KOPT-K1 (cell line): ENCODE measurements around the gene GOPC.

Experiments
- H3K27ac ChIP-seq: fragments of 200-600 bp; sonication (generic); 2 replicates; pipeline ENCODE4 v1.5.1; 2016; ENCODE audit warnings: antibody characterized with exemption, mild to moderate bottlenecking, low read depth, low read length; ENCODE audit not compliant: poor library complexity, severe bottlenecking
- H3K36me3 ChIP-seq: fragments of 200-600 bp; sonication (generic); 2 replicates; pipeline ENCODE4 v1.5.1; 2017; ENCODE audit warnings: antibody characterized with exemption, mild to moderate bottlenecking, low read length, moderate library complexity; ENCODE audit not compliant: insufficient read depth
- H3K9me3 ChIP-seq: fragments of 200-600 bp; sonication (generic); 2 replicates; pipeline ENCODE4 v1.5.1; 2017; ENCODE audit warnings: antibody characterized with exemption, low read length, mild to moderate bottlenecking; ENCODE audit not compliant: insufficient read depth, poor library complexity, severe bottlenecking

The GOPC gene

DNA sequence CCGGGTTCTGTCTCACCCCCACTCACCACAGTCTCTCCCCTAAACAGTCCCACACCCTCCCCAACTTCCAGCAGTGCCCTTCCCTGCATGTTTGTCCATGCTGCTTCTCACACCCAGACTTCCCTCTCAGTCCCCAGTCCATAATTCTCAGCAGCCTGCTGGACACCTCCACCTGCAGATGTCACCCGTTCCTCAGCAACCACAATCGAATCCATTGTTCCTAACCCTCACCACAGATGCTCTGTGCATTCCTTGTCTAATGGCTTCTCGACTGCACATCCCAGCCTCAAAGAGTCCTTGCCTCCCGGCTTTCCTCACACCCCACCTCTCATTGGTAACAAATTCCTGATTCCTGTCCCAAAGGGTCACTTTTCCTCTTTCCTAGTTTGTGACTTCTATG, 55.6 kb downstream of the GOPC start:
- no peaks in the 10 kb centered on the region for H3K36me3 ChIP-seq
- H3K27ac ChIP-seq = no peak overlapping the region

DNA sequence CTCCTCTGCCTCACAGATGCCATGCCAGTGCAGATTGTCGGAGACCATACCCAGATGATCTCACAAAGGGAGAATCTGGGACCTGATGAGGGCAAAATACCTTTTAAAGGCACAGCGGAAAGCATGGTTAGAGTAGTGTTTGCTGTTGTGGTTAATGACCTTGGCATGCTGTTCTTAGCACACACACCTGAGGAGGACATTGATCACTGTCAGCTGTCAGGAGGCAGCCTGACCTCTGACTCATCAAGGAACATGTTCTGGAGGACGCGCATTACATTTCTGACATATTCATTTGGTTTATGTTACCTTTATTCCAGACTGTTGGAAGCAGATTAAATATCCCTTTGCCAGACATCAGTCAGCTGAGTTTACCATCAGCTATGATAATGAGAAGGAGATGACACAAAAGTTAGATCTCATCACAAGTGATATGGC, 57.1 kb downstream of the GOPC start:
- H3K27ac ChIP-seq = no peak overlapping the region
- no peaks in the 10 kb centered on the region for H3K36me3 ChIP-seq
- no peaks in the 10 kb centered on the region for H3K9me3 ChIP-seq

More for the DNA sequence above, 55.6 kb downstream of the GOPC start:
- H3K9me3 ChIP-seq = no peaks in the 10 kb centered on the region

DNA sequence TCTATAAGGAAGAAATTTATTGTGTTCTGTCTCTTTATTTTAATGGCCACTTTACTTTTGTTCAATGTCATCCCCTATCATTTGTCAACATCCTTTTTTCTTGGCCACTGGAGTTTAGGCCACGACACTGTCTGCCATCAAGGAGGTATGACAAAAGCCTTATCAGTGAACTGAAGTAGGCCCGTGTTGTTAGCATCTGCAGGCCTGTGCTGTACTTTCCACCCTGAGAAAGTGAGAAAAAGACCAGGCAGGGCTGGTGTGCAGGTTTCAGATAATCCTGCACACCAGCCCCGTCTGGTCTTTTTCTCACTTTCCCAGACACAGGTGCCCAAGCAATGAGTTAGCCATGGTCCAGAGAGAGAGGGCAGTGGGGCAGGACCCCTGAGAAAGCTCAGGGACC, 57.6 kb downstream of the GOPC start:
- Histone ChIP-seq H3K27ac (no peak overlapping the region), H3K9me3 (no peaks in the 10 kb centered on the region), H3K36me3 (no peaks in the 10 kb centered on the region)

DNA sequence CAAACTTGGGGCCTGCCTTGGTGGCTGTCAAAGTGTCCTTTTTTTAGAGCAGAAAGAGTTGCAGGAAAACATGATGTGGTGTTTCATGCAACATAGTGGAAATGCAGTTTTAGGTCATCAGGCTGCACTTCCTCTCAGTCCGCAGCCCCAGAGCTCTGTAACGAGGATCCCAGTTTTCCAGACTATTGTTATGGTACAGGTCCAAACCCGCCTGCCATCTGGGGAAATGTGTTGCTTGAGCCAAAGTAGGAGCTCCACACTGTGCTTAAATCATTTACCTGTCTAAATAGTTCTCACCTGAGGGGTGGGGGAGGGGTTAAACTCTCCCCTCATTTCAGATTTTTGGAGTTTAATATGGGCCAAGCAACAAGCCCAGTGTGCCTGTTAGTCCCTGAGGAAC, 59.8 kb downstream of the GOPC start:
- Histone ChIP-seq H3K27ac (no peak overlapping the region), H3K36me3 (no peaks in the 10 kb centered on the region), H3K9me3 (no peaks in the 10 kb centered on the region)

DNA sequence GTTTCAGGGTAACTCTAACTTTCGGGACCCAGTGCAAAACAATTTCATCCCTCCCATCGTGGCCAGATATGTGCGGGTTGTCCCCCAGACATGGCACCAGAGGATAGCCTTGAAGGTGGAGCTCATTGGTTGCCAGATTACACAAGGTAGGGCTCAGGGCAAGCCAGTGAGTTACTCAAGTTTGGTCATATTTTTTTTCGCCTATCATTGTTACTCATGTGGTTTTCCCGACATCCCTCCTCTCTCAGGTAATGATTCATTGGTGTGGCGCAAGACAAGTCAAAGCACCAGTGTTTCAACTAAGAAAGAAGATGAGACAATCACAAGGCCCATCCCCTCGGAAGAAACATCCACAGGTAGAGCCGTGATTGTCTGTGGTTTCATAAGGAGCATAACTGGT, 61.6 kb downstream of the GOPC start:
- Histone ChIP-seq H3K27ac (no peak overlapping the region), H3K9me3 (no peaks in the 10 kb centered on the region), H3K36me3 (no peaks in the 10 kb centered on the region)

DNA sequence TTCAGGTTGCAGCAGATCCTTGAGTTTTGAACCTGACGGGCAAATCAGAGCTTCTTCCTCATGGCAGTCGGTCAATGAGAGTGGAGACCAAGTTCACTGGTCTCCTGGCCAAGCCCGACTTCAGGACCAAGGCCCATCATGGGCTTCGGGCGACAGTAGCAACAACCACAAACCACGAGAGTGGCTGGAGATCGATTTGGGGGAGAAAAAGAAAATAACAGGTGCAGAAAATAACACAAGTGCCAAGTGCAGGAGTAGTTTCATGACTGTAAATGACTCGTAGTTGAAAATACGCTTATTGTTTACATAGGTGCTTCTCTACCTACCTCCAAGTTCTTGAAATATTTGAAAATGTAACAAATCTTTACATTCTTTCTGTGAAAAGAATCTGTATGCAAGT, 63.7 kb downstream of the GOPC start:
- Histone ChIP-seq H3K36me3 (no peaks in the 10 kb centered on the region), H3K27ac (no peak overlapping the region), H3K9me3 (no peaks in the 10 kb centered on the region)

DNA sequence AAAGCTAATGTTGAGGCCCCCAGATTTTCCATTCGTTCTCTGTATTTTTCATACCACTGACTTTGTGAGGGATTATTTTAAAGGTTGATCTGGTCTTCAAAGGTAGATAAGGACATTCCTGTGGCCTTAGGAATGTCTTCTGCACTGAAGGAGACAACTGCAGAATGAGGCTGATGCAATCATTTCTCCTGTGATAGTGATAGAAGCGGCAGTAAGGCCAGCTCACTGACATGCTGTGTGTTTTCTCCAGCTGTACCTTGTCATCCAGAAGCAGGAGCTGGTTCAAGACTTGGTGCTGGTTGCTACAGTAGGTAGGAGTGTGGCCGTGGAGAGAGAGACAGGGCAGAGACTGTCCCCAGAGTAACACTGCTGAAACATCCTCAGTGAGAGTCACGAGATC, 66.0 kb downstream of the GOPC start:
- Histone ChIP-seq H3K9me3 (no peaks in the 10 kb centered on the region), H3K36me3 (no peaks in the 10 kb centered on the region), H3K27ac (no peak overlapping the region)

DNA sequence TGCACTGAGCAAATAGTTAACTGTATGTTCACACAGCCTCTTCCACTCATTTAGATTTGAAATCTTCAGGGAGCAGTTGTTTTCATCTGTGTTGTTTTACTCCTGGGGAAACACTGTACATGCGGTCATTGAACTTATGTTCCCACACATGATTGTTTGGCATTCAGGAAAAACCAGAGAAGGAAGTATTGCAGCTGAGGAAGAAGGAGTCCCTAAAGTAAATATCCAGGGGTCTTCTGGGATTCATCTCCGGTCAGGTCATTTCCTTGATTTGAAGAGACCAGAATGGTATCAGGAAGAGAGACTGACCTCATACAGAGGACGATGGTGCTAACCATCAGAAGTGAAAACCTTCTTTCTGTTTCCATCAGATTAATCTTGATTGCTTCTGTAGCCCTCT, 67.3 kb downstream of the GOPC start:
- Histone ChIP-seq H3K27ac (no peak overlapping the region), H3K9me3 (no peaks in the 10 kb centered on the region), H3K36me3 (no peaks in the 10 kb centered on the region)

DNA sequence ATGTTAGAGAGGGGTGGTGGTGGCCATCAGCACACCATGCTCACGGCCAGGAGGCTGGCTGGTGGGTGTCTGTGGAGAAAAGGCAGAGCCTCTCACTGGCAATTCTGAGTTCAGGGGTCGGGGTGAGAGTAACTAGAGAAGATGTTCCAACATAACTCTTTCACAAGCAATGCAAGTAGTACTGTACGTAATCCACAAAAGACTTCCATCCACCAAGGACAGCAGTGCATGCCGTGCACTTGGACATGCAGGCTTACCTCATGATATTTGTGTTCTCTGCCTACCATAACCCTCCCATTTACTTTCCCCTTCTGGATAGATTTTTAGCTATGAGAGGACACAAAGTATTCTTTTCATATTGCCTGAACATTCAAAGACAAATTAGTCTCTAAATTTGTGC, 68.5 kb downstream of the GOPC start:
- Histone ChIP-seq H3K36me3 (no peaks in the 10 kb centered on the region), H3K9me3 (no peaks in the 10 kb centered on the region), H3K27ac (no peak overlapping the region)

DNA sequence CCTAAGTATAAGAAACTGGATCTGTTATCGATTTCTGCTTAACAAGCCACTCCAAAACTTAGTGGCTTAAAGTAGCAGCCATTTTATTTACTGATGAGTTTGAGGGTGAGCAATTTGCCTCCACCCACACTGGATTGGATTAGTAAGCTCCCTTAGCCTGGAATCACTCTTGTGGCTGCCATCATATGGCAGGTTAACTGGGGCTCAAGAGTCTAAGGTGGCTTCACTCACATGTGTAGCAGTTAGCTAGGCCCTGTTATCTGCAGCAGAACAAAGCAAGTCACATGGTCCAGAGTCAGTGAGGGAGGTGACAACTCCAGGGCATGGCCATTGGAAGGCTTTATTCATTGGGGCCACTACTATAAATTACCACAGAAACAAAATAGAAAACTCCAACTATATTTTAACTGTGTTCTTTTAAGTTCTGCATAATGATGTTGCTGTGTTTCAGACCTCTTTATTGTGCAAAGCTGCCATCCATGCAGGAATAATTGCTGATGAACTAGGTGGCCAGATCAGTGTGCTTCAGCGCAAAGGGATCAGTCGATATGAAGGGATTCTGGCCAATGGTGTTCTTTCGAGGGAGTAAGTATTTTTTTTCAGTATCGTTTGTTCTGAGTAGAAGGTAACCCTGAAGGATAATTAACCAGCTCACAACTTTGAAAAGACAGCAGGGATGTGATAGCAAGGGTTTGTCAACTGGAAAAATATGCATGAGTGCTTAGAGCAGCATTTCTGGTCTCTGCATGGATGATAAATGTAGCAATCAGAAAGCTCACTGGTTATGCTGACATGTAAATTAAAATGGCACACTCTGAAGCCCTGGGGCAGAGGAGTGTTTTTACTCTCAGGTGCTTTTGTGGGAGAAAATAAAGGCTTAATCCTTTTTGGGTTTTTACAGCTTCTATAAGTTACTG, 70.2 kb downstream of the GOPC start:
- H3K27ac ChIP-seq = no peak overlapping the region
- no peaks in the 10 kb centered on the region for H3K36me3 ChIP-seq
- no peaks in the 10 kb centered on the region for H3K9me3 ChIP-seq

DNA sequence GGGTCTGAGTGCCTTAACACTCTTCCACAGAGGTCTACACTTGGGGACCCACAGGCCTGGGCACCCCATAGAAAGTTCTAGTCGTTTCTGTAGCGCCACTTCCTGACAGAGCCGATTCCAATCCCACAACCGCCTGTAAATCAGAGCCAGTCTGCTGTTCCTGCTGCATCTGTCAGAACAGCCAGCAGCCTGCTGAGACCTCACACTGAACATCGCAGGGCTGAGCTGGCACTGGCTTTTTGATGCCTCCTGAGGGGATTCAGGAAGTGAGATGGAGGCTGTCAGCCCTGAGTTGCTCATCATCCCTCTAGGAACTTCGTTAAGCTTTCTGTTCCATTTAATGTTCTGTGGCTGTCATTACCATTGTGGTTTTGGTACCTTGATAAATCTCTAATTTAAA, 71.0 kb downstream of the GOPC start:
- Histone ChIP-seq H3K27ac (no peak overlapping the region), H3K36me3 (no peaks in the 10 kb centered on the region), H3K9me3 (no peaks in the 10 kb centered on the region)

DNA sequence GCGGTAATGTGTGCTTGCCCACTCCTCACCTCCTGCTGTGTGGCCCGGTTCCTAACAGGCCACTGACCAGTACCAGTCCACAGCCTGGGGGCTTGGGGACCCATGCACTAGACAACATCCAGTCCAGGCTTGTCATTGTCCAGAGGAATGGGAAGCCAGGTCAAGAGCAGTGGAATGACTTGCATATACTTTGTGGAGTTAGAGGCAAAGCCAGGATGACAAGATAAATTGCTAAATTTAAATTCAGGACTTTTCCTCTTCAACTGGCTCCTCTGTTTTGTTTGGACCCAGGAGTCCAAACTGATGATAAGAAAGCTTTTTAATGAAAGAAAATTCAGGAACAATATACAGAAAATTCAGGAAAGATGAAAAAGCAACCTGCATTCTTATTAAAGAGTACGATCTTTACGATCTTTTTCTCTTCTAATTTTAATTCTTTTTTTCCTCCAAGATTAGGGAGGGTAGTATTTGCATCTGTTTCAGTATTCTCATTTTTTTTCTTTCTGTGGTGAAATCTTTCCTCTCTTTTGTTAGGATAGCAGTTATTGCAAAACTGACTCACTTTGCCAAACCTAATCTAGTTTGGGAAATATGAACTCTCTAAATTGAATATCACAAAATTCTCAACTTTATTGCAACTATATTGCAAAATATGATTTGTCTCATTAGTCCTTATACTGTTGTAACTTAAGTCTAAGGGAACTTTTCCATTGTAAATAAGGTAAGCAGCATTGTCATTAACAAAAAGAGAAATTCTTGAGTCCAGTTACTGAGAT, 71.7 kb downstream of the GOPC start:
- H3K27ac ChIP-seq = no peak overlapping the region
- H3K9me3 ChIP-seq = no peaks in the 10 kb centered on the region
- no peaks in the 10 kb centered on the region for H3K36me3 ChIP-seq

DNA sequence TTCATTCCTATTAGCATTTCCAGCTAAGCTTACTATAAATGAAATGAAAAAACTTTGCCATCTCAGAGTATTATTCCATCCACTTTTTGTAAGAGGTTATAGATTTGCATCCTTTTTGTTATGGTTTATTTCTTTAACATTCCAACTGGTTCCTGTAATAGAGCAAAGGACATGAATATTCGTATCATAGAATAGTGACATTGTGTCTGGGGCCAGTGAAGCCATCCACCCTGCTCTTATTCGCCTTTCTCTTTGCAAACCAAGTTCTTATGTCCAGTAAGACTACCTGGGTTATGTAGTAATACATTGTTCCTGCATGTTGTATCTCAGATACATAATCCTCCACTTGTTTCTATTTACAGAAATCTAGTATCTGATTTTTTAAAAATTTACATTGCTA, 76.7 kb downstream of the GOPC start:
- Histone ChIP-seq H3K9me3 (no peaks in the 10 kb centered on the region), H3K36me3 (no peaks in the 10 kb centered on the region), H3K27ac (no peak overlapping the region)

DNA sequence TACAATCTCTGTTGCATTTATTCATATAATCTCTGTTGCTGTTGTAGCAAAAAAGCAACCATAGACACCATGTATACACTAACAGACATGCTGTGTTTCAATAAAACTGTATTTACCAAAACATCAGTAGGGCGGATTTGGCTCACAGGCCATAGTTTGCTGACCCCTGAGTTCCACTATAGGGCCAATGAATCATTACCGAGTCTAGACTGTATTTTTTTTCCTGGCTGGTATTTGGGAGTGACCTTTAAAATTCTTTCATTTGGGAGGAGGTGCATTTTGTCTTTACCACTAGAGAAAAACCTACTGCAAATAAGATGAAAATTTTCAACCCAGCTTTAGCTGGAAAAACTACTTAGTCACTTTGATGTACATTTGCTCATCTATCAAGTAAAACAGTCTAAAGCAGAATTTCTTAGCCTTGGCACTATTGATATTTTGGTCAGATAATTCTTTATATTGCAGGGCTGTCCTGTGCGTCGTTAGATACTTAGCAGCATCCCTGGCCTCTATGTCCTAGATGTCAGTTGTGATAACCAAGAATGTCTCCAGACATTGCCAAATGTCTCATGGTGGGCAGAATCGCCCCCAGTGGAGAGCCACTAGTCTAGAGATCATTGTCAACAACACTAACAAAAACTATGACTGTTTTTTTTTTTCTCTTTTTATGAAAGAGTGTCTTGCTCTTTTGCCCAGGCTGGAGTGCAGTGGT, 80.4 kb downstream of the GOPC start:
- no peaks in the 10 kb centered on the region for H3K36me3 ChIP-seq
- H3K9me3 ChIP-seq = no peaks in the 10 kb centered on the region
- no peak overlapping the region for H3K27ac ChIP-seq
